Osteoblast (primary cell): ENCODE results near the gene OR13J1. TPM values are rescaled to one million over a fixed set of nuclear protein-coding genes. Genes with fewer than 3 reads are reported as not detected.

Source experiments
- DNase-seq: peaks from one replicate; pipeline ENCODE4 v3.0.0; 2011; ENCODE audit warnings: low spot score, mixed read lengths; ENCODE audit not compliant: insufficient read length; ENCODE audit errors: missing footprints
- H2AFZ ChIP-seq: 2 replicates; pipeline ENCODE4 v1.6.0; 2011; ENCODE audit warnings: mild to moderate bottlenecking, low read length
- H3K27ac ChIP-seq: 2 replicates; pipeline ENCODE4 v1.5.1; 2011; ENCODE audit warnings: mild to moderate bottlenecking, low read depth, low read length, moderate library complexity
- H3K27me3 ChIP-seq: 2 replicates; pipeline ENCODE4 v1.6.0; 2012; ENCODE audit warnings: mild to moderate bottlenecking, control low read depth, inconsistent platforms, low read length, moderate library complexity; ENCODE audit not compliant: insufficient read depth
- H3K36me3 ChIP-seq: 2 replicates; pipeline ENCODE4 v1.5.1; 2011; ENCODE audit warnings: mild to moderate bottlenecking, low read length, control low read depth, moderate library complexity; ENCODE audit not compliant: insufficient read depth
- H3K4me1 ChIP-seq: 2 replicates; pipeline ENCODE4 v1.5.1; 2011; ENCODE audit warnings: mild to moderate bottlenecking, low read length, control low read depth, moderate library complexity; ENCODE audit not compliant: insufficient read depth
- H3K4me2 ChIP-seq: 2 replicates; pipeline ENCODE4 v1.6.0; 2011; ENCODE audit warnings: mild to moderate bottlenecking, low read length; ENCODE audit not compliant: insufficient read depth
- H3K4me3 ChIP-seq: fragments of 200-600 bp; sonication (generic); 3 replicates; pipeline ENCODE4 v1.5.1; 2012; ENCODE audit warnings: mild to moderate bottlenecking, low read length, inconsistent platforms; ENCODE audit not compliant: insufficient read depth
- H3K79me2 ChIP-seq: 2 replicates; pipeline ENCODE4 v1.6.0; 2012; ENCODE audit warnings: mild to moderate bottlenecking, low read length, control low read depth, inconsistent platforms; ENCODE audit not compliant: insufficient read depth
- H3K9me3 ChIP-seq: 2 replicates; pipeline ENCODE4 v1.5.1; 2011; ENCODE audit warnings: low read depth, low read length, control low read depth
- H4K20me1 ChIP-seq: 2 replicates; pipeline ENCODE4 v1.6.0; 2012; ENCODE audit warnings: mild to moderate bottlenecking, low read length, control low read depth; ENCODE audit not compliant: insufficient read depth
- CTCF ChIP-seq: IDR thresholded peaks from 2 replicates; pipeline ENCODE4 v1.5.1; 2011; ENCODE audit warnings: mild to moderate bottlenecking, low read depth, low read length, moderate library complexity; ENCODE audit errors: extremely low read depth
- total RNA-seq: library from RNA; depleted of rRNA; stranded (reverse); fragments of >200 nt; gene quantifications from 2 replicates; pipeline ENCODE4 v1.2.3, GENCODE V29; 2012

OR13J1 gene
- total RNA-seq, 1 donor, result not detected

- DNase-seq, result no peak
- Histone ChIP-seq H3K9me3 (no peaks in the 10 kb centered on the region), H3K27ac (no peak overlapping the region), H3K27me3 (peaks cover 32% of the 10 kb centered on the region), H3K4me3 (no peak overlapping the region), H3K4me1 (peaks cover 6% of the 10 kb centered on the region), H3K4me2 (no peak overlapping the region), H2AFZ (no peak overlapping the region), H3K36me3 (no peaks in the 10 kb centered on the region), H3K79me2 (no peaks in the 10 kb centered on the region), H4K20me1 (no peaks in the 10 kb centered on the region)
- no peak for TF ChIP-seq CTCF
Observed at GRCh38 chr9:35858458-35858857, 11.7 kb downstream of the OR13J1 start.

- H3K4me1 ChIP-seq, result peaks cover 6% of the 10 kb centered on the region
- no peaks in the 10 kb centered on the region for H3K36me3 ChIP-seq
- DNase-seq, result no peak
- no peaks in the 10 kb centered on the region for H3K79me2 ChIP-seq
- no peak overlapping the region for H3K27ac ChIP-seq
- no peak overlapping the region for H3K4me2 ChIP-seq
- H3K27me3 ChIP-seq, result peaks cover 21% of the 10 kb centered on the region
- no peak overlapping the region for H3K4me3 ChIP-seq
- H4K20me1 ChIP-seq, result no peaks in the 10 kb centered on the region
- no peaks in the 10 kb centered on the region for H3K9me3 ChIP-seq
- TF ChIP-seq CTCF, result no peak
- no peak overlapping the region for H2AFZ ChIP-seq
Observed at GRCh38 chr9:35856882-35857281, 13.3 kb downstream of the OR13J1 start.

- no peak overlapping the region for H3K4me2 ChIP-seq
- H3K36me3 ChIP-seq, result no peaks in the 10 kb centered on the region
- TF ChIP-seq CTCF, result no peak
- peaks cover 14% of the 10 kb centered on the region for H3K27me3 ChIP-seq
- no peak for DNase-seq
- H3K79me2 ChIP-seq, result no peaks in the 10 kb centered on the region
- H3K9me3 ChIP-seq, result no peaks in the 10 kb centered on the region
- H4K20me1 ChIP-seq, result no peaks in the 10 kb centered on the region
- H2AFZ ChIP-seq, result no peak overlapping the region
- H3K4me1 ChIP-seq, result peaks cover 6% of the 10 kb centered on the region
- no peak overlapping the region for H3K27ac ChIP-seq
- H3K4me3 ChIP-seq, result no peak overlapping the region
Observed at GRCh38 chr9:35856206-35856605, 14.0 kb downstream of the OR13J1 start.

GRCh38 chr9:35854091-35854762, 16.0 kb downstream of the OR13J1 start:
- Histone ChIP-seq H3K9me3 (no peaks in the 10 kb centered on the region), H3K27ac (no peak overlapping the region), H2AFZ (no peak overlapping the region), H3K27me3 (no peaks in the 10 kb centered on the region), H3K4me2 (no peak overlapping the region), H3K4me3 (no peak overlapping the region), H3K36me3 (peaks cover 2% of the 10 kb centered on the region), H3K79me2 (no peaks in the 10 kb centered on the region), H4K20me1 (no peaks in the 10 kb centered on the region), H3K4me1 (no peaks in the 10 kb centered on the region)
- TF ChIP-seq CTCF, result no peak
- DNase-seq, result no peak
